HepG2 (cell line): ENCODE measurements around the gene DCST2. TPM values are rescaled to one million over a fixed set of nuclear protein-coding genes. Genes with fewer than 3 reads are reported as not detected.
A peak's percentile ranks its signal among the peaks of the same experiment; 100 is the strongest.

Experiments
- DBP ChIP-seq: sonication (generic); formaldehyde crosslinking; IDR thresholded peaks from 2 replicates; pipeline ENCODE4 v1.4.0; 2020; ENCODE audit warnings: missing genetic modification reagents; ENCODE audit errors: not compliant biosample characterization
- E2F2 ChIP-seq: sonication (generic); formaldehyde crosslinking; IDR thresholded peaks from 2 replicates; pipeline ENCODE4 v1.4.0; 2020; ENCODE audit warnings: missing genetic modification reagents, borderline replicate concordance
- FOXP1 ChIP-seq, 2 experiments: fragments of 450-650 bp in 1 of 2; IDR thresholded peaks; 2 replicates each; pipeline ENCODE4 v1.6.1; 2017 to 2018; ENCODE audit warnings: antibody characterized with exemption in 1 of 2
- HNF1A ChIP-seq, 2 experiments: sonication (generic) in 1 of 2; formaldehyde crosslinking in 1 of 2; IDR thresholded peaks; 2 replicates each; pipeline versions ENCODE4 v1.4.0 to v1.6.1; 2016 to 2020; ENCODE audit warnings: borderline replicate concordance in 1 of 2, low read depth in 1 of 2, mild to moderate bottlenecking in 1 of 2, missing genetic modification reagents in 1 of 2
- LRRFIP1 ChIP-seq: sonication (generic); formaldehyde crosslinking; conservative IDR thresholded peaks from 2 replicates; pipeline ENCODE4 v1.4.0; 2020; ENCODE audit warnings: missing genetic modification reagents
- MIER2 ChIP-seq: IDR thresholded peaks from 2 replicates; pipeline ENCODE4 v1.6.1; 2016; ENCODE audit warnings: missing biosample characterization, missing genetic modification reagents
- SNAPC5 ChIP-seq: sonication (generic); formaldehyde crosslinking; IDR thresholded peaks from 2 replicates; pipeline ENCODE4 v1.8.1; 2023; ENCODE audit warnings: mild to moderate bottlenecking, missing genetic modification reagents, borderline replicate concordance
- WIZ ChIP-seq: sonication (generic); formaldehyde crosslinking; IDR thresholded peaks from 2 replicates; pipeline ENCODE4 v1.5.1; 2020; ENCODE audit warnings: mild to moderate bottlenecking, missing genetic modification reagents
- ZBTB33 ChIP-seq: sonication (generic); formaldehyde crosslinking; IDR thresholded peaks from 2 replicates; pipeline ENCODE4 v1.4.0; 2020; ENCODE audit warnings: missing genetic modification reagents
- ZNF441 ChIP-seq: sonication (generic); formaldehyde crosslinking; IDR thresholded peaks from 2 replicates; pipeline ENCODE4 v1.7.0; 2021; ENCODE audit warnings: missing genetic modification reagents, borderline replicate concordance
- ZNF687 ChIP-seq: sonication (generic); formaldehyde crosslinking; IDR thresholded peaks from 2 replicates; pipeline ENCODE4 v1.5.1; 2020; ENCODE audit warnings: mild to moderate bottlenecking, missing genetic modification reagents, moderate library complexity
- ZNF792 ChIP-seq: IDR thresholded peaks from 2 replicates; pipeline ENCODE4 v1.6.1; 2016
- polyA plus RNA-seq, 8 experiments: library from polyadenylated mRNA; depleted of rRNA in 3 of 8; stranded (reverse) in 7 of 8; unstranded in 1 of 8; fragments of >200 nt; fragmentation: Illumina TruSeq in 4 of 8; extraction: Trizol in 4 of 8; gene quantifications; 2 replicates each; pipeline versions ENCODE4 v1.2.1 to v1.2.3, GENCODE V29; 2011 to 2016; ENCODE audit warnings: low read depth in 4 of 8, missing spikeins in 1 of 8, mixed read lengths in 1 of 8; ENCODE audit not compliant: insufficient read depth in 1 of 8
- total RNA-seq, 5 experiments: library from RNA; depleted of rRNA; stranded (reverse); fragments of >200 nt; fragmentation: Illumina TruSeq; extraction: Trizol; gene quantifications; 2 replicates each; pipeline ENCODE4 v1.2.3, GENCODE V29; 2016; ENCODE audit warnings: low read depth in 1 of 5

Gene DCST2
- total and polyA plus RNA-seq, 2 of the 13 experiments (the other 11 are each of a cell fraction or from before 2014, with no cell fraction given) = 0.74 TPM; not detected in 1

- TF ChIP-seq LRRFIP1 (CRISPR knock-in tag) (no peak), DBP (CRISPR knock-in tag) (no peak), HNF1A (IDR thresholded peaks at IDR 0.05; ENCODE audit: low read depth) (no peak), HNF1A (CRISPR knock-in tag; IDR thresholded peaks at IDR 0.05; ENCODE audit: borderline replicate concordance) (no peak), ZNF441 (CRISPR knock-in tag) (peak; percentile 77; the same call in 1 of the 2 replicates), FOXP1 (IDR thresholded peaks at IDR 0.05) (no peak), FOXP1 (CRISPR knock-in tag; IDR thresholded peaks at IDR 0.05) (no peak), SNAPC5 (CRISPR knock-in tag) (no peak), E2F2 (no peak), ZNF687 (peak; percentile 73), MIER2 (CRISPR knock-in tag) (no peak), ZNF792 (CRISPR knock-in tag) (0 out of 2 replicates have a peak, but pooled peaks have one; percentile 51), ZBTB33 (CRISPR knock-in tag) (peak; percentile 3; the same call in 1 of the 2 replicates), WIZ (no peak)
Measured at GRCh38 chr1:154974808-154975408, 58.7 kb downstream of the DCST2 start (continued).
